DOHH2 (cell line): Measurements from ENCODE around the gene PIK3CB.

ENCODE experiments used
- EZH2phosphoT487 ChIP-seq: fragments of 200-600 bp; sonication (generic); IDR thresholded peaks from 2 replicates; pipeline ENCODE4 v1.6.1; 2017; ENCODE audit warnings: borderline replicate concordance, mild to moderate bottlenecking, antibody characterized with exemption, low read length, moderate library complexity, mixed read lengths
- TF ChIP-seq, protein P1 (sequence below): fragments of 200-600 bp; sonication (generic); IDR thresholded peaks from one replicate; pipeline ENCODE4 v1.5.1; 2014; ENCODE audit warnings: antibody characterized with exemption, mild to moderate bottlenecking, low read depth, low read length; ENCODE audit not compliant: poor library complexity, severe bottlenecking

DNA sequence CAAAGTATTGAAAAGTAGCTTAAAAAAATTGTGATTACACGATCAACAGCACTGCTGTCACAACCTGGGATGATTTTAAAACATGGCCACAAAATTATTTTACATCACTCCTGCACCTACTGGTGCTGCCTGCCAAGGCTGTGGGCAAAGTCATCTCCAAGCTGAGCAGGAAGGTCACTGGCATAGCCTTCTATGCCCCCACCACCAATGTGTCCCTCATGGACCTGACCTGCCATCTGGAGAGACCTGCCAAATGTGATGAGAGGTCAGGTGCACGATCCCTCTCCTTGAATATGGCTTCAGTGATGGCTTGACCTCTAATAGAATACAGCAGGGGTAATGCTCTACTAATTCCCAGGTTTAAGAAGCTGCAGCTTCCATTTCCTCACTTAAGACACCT is 57.8 kb downstream of the PIK3CB start:
- TF ChIP-seq, protein P1, sequence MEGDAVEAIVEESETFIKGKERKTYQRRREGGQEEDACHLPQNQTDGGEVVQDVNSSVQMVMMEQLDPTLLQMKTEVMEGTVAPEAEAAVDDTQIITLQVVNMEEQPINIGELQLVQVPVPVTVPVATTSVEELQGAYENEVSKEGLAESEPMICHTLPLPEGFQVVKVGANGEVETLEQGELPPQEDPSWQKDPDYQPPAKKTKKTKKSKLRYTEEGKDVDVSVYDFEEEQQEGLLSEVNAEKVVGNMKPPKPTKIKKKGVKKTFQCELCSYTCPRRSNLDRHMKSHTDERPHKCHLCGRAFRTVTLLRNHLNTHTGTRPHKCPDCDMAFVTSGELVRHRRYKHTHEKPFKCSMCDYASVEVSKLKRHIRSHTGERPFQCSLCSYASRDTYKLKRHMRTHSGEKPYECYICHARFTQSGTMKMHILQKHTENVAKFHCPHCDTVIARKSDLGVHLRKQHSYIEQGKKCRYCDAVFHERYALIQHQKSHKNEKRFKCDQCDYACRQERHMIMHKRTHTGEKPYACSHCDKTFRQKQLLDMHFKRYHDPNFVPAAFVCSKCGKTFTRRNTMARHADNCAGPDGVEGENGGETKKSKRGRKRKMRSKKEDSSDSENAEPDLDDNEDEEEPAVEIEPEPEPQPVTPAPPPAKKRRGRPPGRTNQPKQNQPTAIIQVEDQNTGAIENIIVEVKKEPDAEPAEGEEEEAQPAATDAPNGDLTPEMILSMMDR = no peak
- TF ChIP-seq EZH2phosphoT487 = no peak
